Liver (tissue), 9 donors: ENCODE results near the gene MEGF11. TPM values are rescaled to one million over a fixed set of nuclear protein-coding genes. Genes with fewer than 3 reads are reported as not detected.

Experiments
- DNase-seq: peaks from one replicate; pipeline ENCODE4 v3.0.0-alpha.2; 2017; ENCODE audit warnings: low spot score
- H3K27ac ChIP-seq, 2 donors: one replicate each; pipeline ENCODE4 v1.7.0; 2013; ENCODE audit warnings: inconsistent platforms in 2 of 2, low read length in 2 of 2, control low read depth in 1 of 2, low read depth in 1 of 2, mild to moderate bottlenecking in 1 of 2
- H3K27me3 ChIP-seq, 4 donors: one replicate each; pipeline versions ENCODE4 v1.6.1 to v1.7.0; 2013; ENCODE audit warnings: low read length in 3 of 4, inconsistent platforms in 1 of 4, mild to moderate bottlenecking in 1 of 4, moderate library complexity in 1 of 4; ENCODE audit not compliant: control insufficient read depth in 4 of 4, insufficient read depth in 4 of 4
- H3K36me3 ChIP-seq, 4 donors: one replicate each; pipeline versions ENCODE4 v1.6.1 to v1.7.0; 2013; ENCODE audit warnings: low read length in 3 of 4, mild to moderate bottlenecking in 3 of 4, low read depth in 1 of 4, moderate library complexity in 1 of 4; ENCODE audit not compliant: control insufficient read depth in 4 of 4, insufficient read depth in 3 of 4
- H3K4me1 ChIP-seq, 4 donors: one replicate each; pipeline versions ENCODE4 v1.6.1 to v1.7.0; 2013; ENCODE audit warnings: low read length in 3 of 4, mild to moderate bottlenecking in 3 of 4, moderate library complexity in 1 of 4; ENCODE audit not compliant: control insufficient read depth in 4 of 4, insufficient read depth in 4 of 4
- H3K4me3 ChIP-seq, 3 donors: one replicate each; pipeline versions ENCODE4 v1.6.1 to v1.7.0; 2013; ENCODE audit warnings: low read length in 3 of 3, control low read depth in 1 of 3, low read depth in 1 of 3, mild to moderate bottlenecking in 1 of 3
- H3K9ac ChIP-seq, 2 donors: one replicate each; pipeline ENCODE4 v1.7.0; 2013; ENCODE audit warnings: low read length in 2 of 2, mild to moderate bottlenecking in 2 of 2, moderate library complexity in 2 of 2, control low read depth in 1 of 2, low read depth in 1 of 2
- H3K9me3 ChIP-seq, 4 donors: one replicate each; pipeline versions ENCODE4 v1.6.1 to v1.7.0; 2013; ENCODE audit warnings: low read length in 3 of 4; ENCODE audit not compliant: control insufficient read depth in 4 of 4
- ATF3 ChIP-seq: IDR thresholded peaks from 2 replicates; pipeline ENCODE4 v1.6.1; 2016; ENCODE audit warnings: antibody characterized with exemption
- CTCF ChIP-seq: fragments of 150-350 bp; IDR thresholded peaks from 2 replicates; pipeline ENCODE4 v1.5.1; 2017; ENCODE audit warnings: improper control_type of control experiment, low read depth, low read length; ENCODE audit not compliant: missing input control
- EGR1 ChIP-seq, 2 donors: IDR thresholded peaks; 2 replicates each; pipeline ENCODE4 v1.6.1; 2016 to 2018; ENCODE audit warnings: antibody characterized with exemption in 2 of 2, low read depth in 2 of 2
- FOXA1 ChIP-seq: IDR thresholded peaks from 2 replicates; pipeline ENCODE4 v1.6.1; 2016; ENCODE audit warnings: antibody characterized with exemption
- FOXA2 ChIP-seq: IDR thresholded peaks from 2 replicates; pipeline ENCODE4 v1.6.1; 2016; ENCODE audit warnings: antibody characterized with exemption
- GABPA ChIP-seq, 2 donors: IDR thresholded peaks in 1 of 2; conservative IDR thresholded peaks in 1 of 2; 2 replicates each; pipeline ENCODE4 v1.6.1; 2016; ENCODE audit warnings: antibody characterized with exemption in 2 of 2, mild to moderate bottlenecking in 1 of 2, moderate library complexity in 1 of 2
- HNF4A ChIP-seq, 2 donors: conservative IDR thresholded peaks; 2 replicates each; pipeline ENCODE4 v1.6.1; 2016; ENCODE audit warnings: antibody characterized with exemption in 2 of 2, mild to moderate bottlenecking in 2 of 2
- HNF4G ChIP-seq: IDR thresholded peaks from 2 replicates; pipeline ENCODE4 v1.6.1; 2016; ENCODE audit warnings: antibody characterized with exemption
- JUND ChIP-seq, 2 donors: IDR thresholded peaks; 2 replicates each; pipeline ENCODE4 v1.6.1; 2016; ENCODE audit warnings: antibody characterized with exemption in 2 of 2
- MAX ChIP-seq: IDR thresholded peaks from 2 replicates; pipeline ENCODE4 v1.6.1; 2016; ENCODE audit warnings: antibody characterized with exemption
- NR2F2 ChIP-seq: IDR thresholded peaks from 2 replicates; pipeline ENCODE4 v1.6.1; 2016; ENCODE audit warnings: antibody characterized with exemption
- RAD21 ChIP-seq, 2 donors: IDR thresholded peaks; 2 replicates each; pipeline ENCODE4 v1.6.1; 2016; ENCODE audit warnings: antibody characterized with exemption in 2 of 2, mild to moderate bottlenecking in 2 of 2
- REST ChIP-seq: IDR thresholded peaks from 2 replicates; pipeline ENCODE4 v1.6.1; 2016; ENCODE audit warnings: antibody characterized with exemption, mild to moderate bottlenecking
- RXRA ChIP-seq, 2 donors: IDR thresholded peaks; 2 replicates each; pipeline ENCODE4 v1.6.1; 2017 to 2018; ENCODE audit warnings: antibody characterized with exemption in 2 of 2, mild to moderate bottlenecking in 1 of 2
- SP1 ChIP-seq: IDR thresholded peaks from 2 replicates; pipeline ENCODE4 v1.6.1; 2018; ENCODE audit warnings: antibody characterized with exemption, mild to moderate bottlenecking
- TAF1 ChIP-seq: conservative IDR thresholded peaks from 2 replicates; pipeline ENCODE4 v1.6.1; 2016; ENCODE audit warnings: antibody characterized with exemption, mild to moderate bottlenecking
- YY1 ChIP-seq: IDR thresholded peaks from 2 replicates; pipeline ENCODE4 v1.6.1; 2016; ENCODE audit warnings: antibody characterized with exemption, mild to moderate bottlenecking
- ZBTB33 ChIP-seq: IDR thresholded peaks from 2 replicates; pipeline ENCODE4 v1.6.1; 2016; ENCODE audit warnings: antibody characterized with exemption
- polyA plus RNA-seq, 2 donors: library from polyadenylated mRNA; stranded (reverse) in 1 of 2; unstranded in 1 of 2; fragments of 200-250 nt in 1 of 2; fragments of >200 nt in 1 of 2; fragmentation: Nextera tagmentation in 1 of 2; extraction: Ambion mirVana in 1 of 2; gene quantifications; one replicate each; pipeline versions ENCODE4 v1.2.1 to v1.2.3, GENCODE V29; 2013 to 2015
- total RNA-seq, 2 donors: library from RNA; depleted of rRNA; stranded (reverse); fragments of >200 nt; gene quantifications; one replicate each; pipeline ENCODE4 v1.2.3, GENCODE V29; 2014
- donor health status: healthy.
- donor health status: healthy.
- donor health status: healthy.
- donor health status: healthy.
- donor health status: healthy.

The MEGF11 gene
- total and polyA plus RNA-seq, 4 donors: under 0.01 to 0.51 (median 0.03) TPM; not detected in 1

- H3K36me3 ChIP-seq: no peaks in the 10 kb centered on the region
- no peak overlapping the region for H3K4me3 ChIP-seq
- H3K27me3 ChIP-seq: peaks cover 0 to 5% (median 0%) of the 10 kb centered on the region in 4 donors
- H3K27ac ChIP-seq: no peak overlapping the region
- H3K9me3 ChIP-seq: no peaks in the 10 kb centered on the region
- TF ChIP-seq EGR1 (IDR thresholded peaks at IDR 0.05; ENCODE audit: low read depth in 2 of 2) (no peak), YY1 (no peak), NR2F2 (no peak), ZBTB33 (no peak), CTCF (no peak), FOXA1 (no peak), HNF4G (no peak), JUND (IDR thresholded peaks at IDR 0.05) (no peak), ATF3 (no peak), REST (no peak), HNF4A (conservative IDR thresholded peaks at IDR 0.05) (no peak), SP1 (no peak), GABPA (IDR thresholded peaks at IDR 0.05 in 1 of 2, conservative IDR thresholded peaks at IDR 0.05 in 1 of 2) (no peak), TAF1 (no peak), RAD21 (IDR thresholded peaks at IDR 0.05) (no peak), MAX (no peak), RXRA (IDR thresholded peaks at IDR 0.05) (no peak), FOXA2 (no peak)
- no peak overlapping the region for H3K9ac ChIP-seq
- H3K4me1 ChIP-seq: no peaks in the 10 kb centered on the region
- DNase-seq: no peak
These were observed 190.4 kb downstream of the MEGF11 start for GRCh38 chr15:66063147-66063546.
